IMR-90 (cell line): Measurements from ENCODE around the gene OR8B3. TPM values are rescaled to one million over a fixed set of nuclear protein-coding genes. Genes with fewer than 3 reads are reported as not detected.

Experiments used
- ATAC-seq: fragments of 200-7000 bp; cut with Tn5 transposase; 2 replicates; pipeline ENCODE4 v1.9.1; 2020; ENCODE audit warnings: low read depth, mild to moderate bottlenecking, moderate library complexity
- BruUV-seq: library from RNA; stranded (reverse); fragments of 400-500 nt; replicated peaks from 2 replicates; lab custom pipeline; 2021; lab: Mats Ljungman, UMichigan
- CTCF ChIA-PET: fragments of 300-600 bp; formaldehyde crosslinking; extraction: SDS; loops from one replicate; lab custom pipeline; 2021; ENCODE audit warnings: antibody characterized with exemption; lab: Yijun Ruan, JAX
- POLR2A ChIA-PET: fragments of 300-600 bp; sonication (Branson Sonifier 250); formaldehyde crosslinking; loops from one replicate; lab custom pipeline; 2022; ENCODE audit warnings: antibody characterized with exemption; ENCODE audit not compliant: unreplicated experiment; lab: Charles Lee
- DNase-seq: peaks from one replicate; pipeline ENCODE4 v3.0.0; 2013
- H2AFZ ChIP-seq: replicated peaks from 2 replicates; pipeline ENCODE3; 2013; ENCODE audit warnings: low read length, mild to moderate bottlenecking; ENCODE audit not compliant: poor library complexity
- H2AK5ac ChIP-seq: 2 replicates; pipeline ENCODE4 v1.6.1; 2013; ENCODE audit warnings: low read depth, low read length, inconsistent platforms
- H2AK9ac ChIP-seq: replicated peaks from 2 replicates; pipeline ENCODE3; 2013; ENCODE audit warnings: mild to moderate bottlenecking, low read depth, low read length, moderate library complexity; ENCODE audit not compliant: poor library complexity
- H2BK120ac ChIP-seq: 2 replicates; pipeline ENCODE4 v1.6.1; 2013; ENCODE audit warnings: low read depth, low read length, inconsistent platforms
- H2BK15ac ChIP-seq: 3 replicates; pipeline ENCODE4 v1.6.1; 2013; ENCODE audit warnings: low read depth, low read length, inconsistent platforms
- H2BK20ac ChIP-seq: 2 replicates; pipeline ENCODE4 v1.6.1; 2013; ENCODE audit warnings: low read depth, mild to moderate bottlenecking, inconsistent platforms, low read length, moderate library complexity
- H2BK5ac ChIP-seq: 2 replicates; pipeline ENCODE4 v1.6.1; 2013; ENCODE audit warnings: mild to moderate bottlenecking, low read depth, low read length, inconsistent platforms; ENCODE audit not compliant: poor library complexity, severe bottlenecking
- H3K14ac ChIP-seq: replicated peaks from 2 replicates; pipeline ENCODE4 v1.6.1; 2013; ENCODE audit warnings: low read depth, low read length, inconsistent platforms
- H3K18ac ChIP-seq: 2 replicates; pipeline ENCODE4 v1.6.1; 2013; ENCODE audit warnings: low read depth, low read length, control low read depth
- H3K23ac ChIP-seq: 2 replicates; pipeline ENCODE4 v1.6.1; 2013; ENCODE audit warnings: low read depth, low read length, inconsistent platforms
- H3K27ac ChIP-seq: 2 replicates; pipeline ENCODE4 v1.5.1; 2013; ENCODE audit warnings: mild to moderate bottlenecking, control low read depth, low read length; ENCODE audit not compliant: insufficient read depth
- H3K27me3 ChIP-seq: 2 replicates; pipeline ENCODE4 v1.6.1; 2013; ENCODE audit warnings: low read length; ENCODE audit not compliant: control insufficient read depth, insufficient read depth
- H3K36me3 ChIP-seq: 2 replicates; pipeline ENCODE4 v1.6.1; 2013; ENCODE audit warnings: low read length, mixed read lengths; ENCODE audit not compliant: control insufficient read depth, insufficient read depth
- H3K4ac ChIP-seq: 2 replicates; pipeline ENCODE4 v1.6.1; 2013; ENCODE audit warnings: low read depth, low read length, inconsistent platforms
- H3K4me1 ChIP-seq: 2 replicates; pipeline ENCODE4 v1.6.1; 2013; ENCODE audit warnings: low read length, mixed read lengths; ENCODE audit not compliant: control insufficient read depth, insufficient read depth
- H3K4me2 ChIP-seq: 2 replicates; pipeline ENCODE4 v1.6.1; 2013; ENCODE audit warnings: low read depth, mild to moderate bottlenecking, control low read depth, low read length, moderate library complexity
- H3K4me3 ChIP-seq: 2 replicates; pipeline ENCODE4 v1.5.1; 2013; ENCODE audit warnings: low read depth, mild to moderate bottlenecking, control low read depth, low read length, moderate library complexity; ENCODE audit not compliant: insufficient read depth
- H3K56ac ChIP-seq: 2 replicates; pipeline ENCODE4 v1.6.1; 2013; ENCODE audit warnings: low read length, inconsistent platforms; ENCODE audit not compliant: insufficient read depth; ENCODE audit errors: extremely low read depth
- H3K79me1 ChIP-seq, 2 experiments: 2 replicates each; pipeline ENCODE4 v1.6.1; 2013; ENCODE audit warnings: low read length in 2 of 2, inconsistent platforms in 1 of 2, low read depth in 1 of 2
- H3K9ac ChIP-seq: 2 replicates; pipeline ENCODE4 v1.6.1; 2013; ENCODE audit warnings: low read depth, low read length, control low read depth
- H3K9me1 ChIP-seq: 2 replicates; pipeline ENCODE4 v1.6.1; 2013; ENCODE audit warnings: low read length, inconsistent platforms; ENCODE audit not compliant: insufficient read depth
- H3K9me3 ChIP-seq: 2 replicates; pipeline ENCODE4 v1.6.1; 2013; ENCODE audit warnings: low read length; ENCODE audit not compliant: control insufficient read depth, insufficient read depth
- H4K20me1 ChIP-seq: 2 replicates; pipeline ENCODE4 v1.6.1; 2013; ENCODE audit warnings: low read length, inconsistent platforms; ENCODE audit not compliant: insufficient read depth
- H4K5ac ChIP-seq: 2 replicates; pipeline ENCODE4 v1.6.1; 2013; ENCODE audit warnings: mild to moderate bottlenecking, low read depth, low read length, control low read depth
- H4K8ac ChIP-seq, 2 experiments: 2 replicates each; pipeline ENCODE4 v1.6.1; 2013; ENCODE audit warnings: low read depth in 2 of 2, low read length in 2 of 2, control low read depth in 1 of 2, inconsistent platforms in 1 of 2
- H4K91ac ChIP-seq: 2 replicates; pipeline ENCODE4 v1.6.1; 2013; ENCODE audit warnings: low read depth, low read length, inconsistent platforms; ENCODE audit not compliant: insufficient read depth
- BHLHE40 ChIP-seq: fragments of 150-350 bp; IDR thresholded peaks from 2 replicates; pipeline ENCODE4 v1.6.1; 2016; ENCODE audit warnings: mild to moderate bottlenecking, low read depth, low read length
- CEBPB ChIP-seq: IDR thresholded peaks from 2 replicates; pipeline ENCODE4 v1.6.1; 2012; ENCODE audit warnings: low read depth, low read length, improper control_type of control experiment
- CHD1 ChIP-seq: IDR thresholded peaks from 2 replicates; pipeline ENCODE4 v1.6.1; 2012; ENCODE audit warnings: low read depth, low read length, improper control_type of control experiment
- FOS ChIP-seq: fragments of 150-350 bp; IDR thresholded peaks from 2 replicates; pipeline ENCODE4 v1.6.1; 2016; ENCODE audit warnings: low read depth, low read length
- MAFK ChIP-seq: IDR thresholded peaks from 2 replicates; pipeline ENCODE4 v1.6.1; 2012; ENCODE audit warnings: low read depth, low read length, improper control_type of control experiment
- MXI1 ChIP-seq: IDR thresholded peaks from 2 replicates; pipeline ENCODE4 v1.6.1; 2012; ENCODE audit warnings: low read depth, mild to moderate bottlenecking, low read length, moderate library complexity, borderline replicate concordance
- NFE2L2 ChIP-seq: fragments of 150-350 bp; IDR thresholded peaks from 2 replicates; pipeline ENCODE4 v1.6.1; 2016; ENCODE audit warnings: low read depth, mild to moderate bottlenecking, low read length
- POLR2A ChIP-seq: IDR thresholded peaks from 2 replicates; pipeline ENCODE4 v1.6.1; 2012; ENCODE audit warnings: mild to moderate bottlenecking, low read depth, low read length
- RCOR1 ChIP-seq: IDR thresholded peaks from 2 replicates; pipeline ENCODE4 v1.6.1; 2012; ENCODE audit warnings: mild to moderate bottlenecking, low read length, improper control_type of control experiment; ENCODE audit not compliant: insufficient replicate concordance
- RFX5 ChIP-seq: IDR thresholded peaks from 2 replicates; pipeline ENCODE4 v1.8.0; 2012; ENCODE audit warnings: low read depth, mild to moderate bottlenecking, low read length, moderate library complexity
- SMC3 ChIP-seq: fragments of 150-350 bp; IDR thresholded peaks from 2 replicates; pipeline ENCODE4 v1.6.1; 2016; ENCODE audit warnings: low read depth, mild to moderate bottlenecking, antibody characterized with exemption, low read length, moderate library complexity
- WGBS, 2 experiments: methylation state at CpG; one replicate each; pipeline versions ENCODE4 v1.1.5 to v1.1.7; 2013; ENCODE audit warnings: missing lambda C conversion rate in 2 of 2; ENCODE audit not compliant: insufficient read length in 1 of 2; ENCODE audit errors: extremely low coverage in 2 of 2; 5-methylcytosine and 5-hydroxymethylcytosine counted together
- dilution Hi-C: fragments of 300-500 bp; cut with HindIII; formaldehyde crosslinking; loops from one replicate; pipeline ENCODE4 v1.14.3; 2018; ENCODE audit warnings: low sequenced_read_pairs; ENCODE audit not compliant: unreplicated experiment
- in situ Hi-C: fragments of 300-500 bp; cut with MboI; formaldehyde crosslinking; loops from 3 replicates; pipeline ENCODE4 v1.14.3; 2019; ENCODE audit warnings: low sequenced_read_pairs, inconsistent platforms, mixed read lengths
- intact Hi-C: fragments of 100-400 bp; cut with micrococcal nuclease; formaldehyde crosslinking; loops from 2 replicates; pipeline ENCODE4 v1.10.0; 2022
- polyA plus RNA-seq, 3 experiments: library from polyadenylated mRNA; depleted of rRNA; stranded (reverse); fragments of >200 nt; gene quantifications; 2 replicates each; pipeline ENCODE4 v1.2.3, GENCODE V29; 2012; ENCODE audit warnings: low replicate concordance in 1 of 3
- total RNA-seq: library from RNA; depleted of rRNA; stranded (reverse); fragments of >200 nt; gene quantifications from 2 replicates; pipeline ENCODE4 v1.2.3, GENCODE V29; 2012
- TF ChIP-seq, protein P1 (sequence below): fragments of 150-350 bp; IDR thresholded peaks from 2 replicates; pipeline ENCODE4 v1.6.1; 2017; ENCODE audit warnings: mild to moderate bottlenecking, antibody characterized with exemption, low read length, low read depth
- TF ChIP-seq, protein P2 (sequence below): fragments of 150-350 bp; IDR thresholded peaks from 2 replicates; pipeline ENCODE4 v1.6.1; 2016; ENCODE audit warnings: low read depth, mild to moderate bottlenecking, low read length, moderate library complexity, borderline replicate concordance
- TF ChIP-seq, protein P3 (sequence below): conservative IDR thresholded peaks from 2 replicates; pipeline ENCODE4 v1.5.1; 2012; ENCODE audit warnings: mild to moderate bottlenecking, low read depth, low read length, improper control_type of control experiment

Gene OR8B3
- total and polyA plus RNA-seq, 2 of the 4 experiments (the other 2 are of a cell fraction), result not detected

DNA sequence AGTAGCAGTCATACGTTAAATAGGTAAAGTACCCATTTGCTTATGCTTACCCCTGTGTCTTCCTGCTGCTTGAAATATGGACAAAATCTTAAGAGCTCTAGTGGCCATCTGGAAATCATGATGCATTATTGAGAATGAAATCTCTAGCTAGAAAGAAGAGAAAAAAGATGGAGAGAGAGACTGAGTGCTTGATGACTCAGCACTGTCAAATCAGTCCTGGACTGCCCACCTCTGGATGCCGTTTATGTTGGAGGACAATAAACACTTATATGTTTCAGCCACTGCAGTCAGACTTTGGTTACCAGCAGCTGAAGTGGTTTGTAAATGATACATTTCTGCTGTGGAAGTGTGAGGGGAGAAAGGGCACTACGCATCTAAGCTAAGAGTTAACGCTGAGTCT is 22.2 kb upstream of the OR8B3 start:
- ATAC-seq (no peak), DNase-seq (no peak)
- no peak overlapping the region for H4K5ac ChIP-seq
- no peak overlapping the region for H3K56ac ChIP-seq
- TF ChIP-seq, protein P1, sequence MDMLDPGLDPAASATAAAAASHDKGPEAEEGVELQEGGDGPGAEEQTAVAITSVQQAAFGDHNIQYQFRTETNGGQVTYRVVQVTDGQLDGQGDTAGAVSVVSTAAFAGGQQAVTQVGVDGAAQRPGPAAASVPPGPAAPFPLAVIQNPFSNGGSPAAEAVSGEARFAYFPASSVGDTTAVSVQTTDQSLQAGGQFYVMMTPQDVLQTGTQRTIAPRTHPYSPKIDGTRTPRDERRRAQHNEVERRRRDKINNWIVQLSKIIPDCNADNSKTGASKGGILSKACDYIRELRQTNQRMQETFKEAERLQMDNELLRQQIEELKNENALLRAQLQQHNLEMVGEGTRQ, result no peak
- TF ChIP-seq POLR2A (no peak), FOS (no peak), RFX5 (no peak), RCOR1 (no peak), MAFK (no peak), MXI1 (no peak), NFE2L2 (no peak), BHLHE40 (no peak), SMC3 (no peak), CHD1 (no peak), CEBPB (no peak)
- TF ChIP-seq, protein P2, sequence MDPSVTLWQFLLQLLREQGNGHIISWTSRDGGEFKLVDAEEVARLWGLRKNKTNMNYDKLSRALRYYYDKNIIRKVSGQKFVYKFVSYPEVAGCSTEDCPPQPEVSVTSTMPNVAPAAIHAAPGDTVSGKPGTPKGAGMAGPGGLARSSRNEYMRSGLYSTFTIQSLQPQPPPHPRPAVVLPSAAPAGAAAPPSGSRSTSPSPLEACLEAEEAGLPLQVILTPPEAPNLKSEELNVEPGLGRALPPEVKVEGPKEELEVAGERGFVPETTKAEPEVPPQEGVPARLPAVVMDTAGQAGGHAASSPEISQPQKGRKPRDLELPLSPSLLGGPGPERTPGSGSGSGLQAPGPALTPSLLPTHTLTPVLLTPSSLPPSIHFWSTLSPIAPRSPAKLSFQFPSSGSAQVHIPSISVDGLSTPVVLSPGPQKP, result no peak
- TF ChIP-seq, protein P3, sequence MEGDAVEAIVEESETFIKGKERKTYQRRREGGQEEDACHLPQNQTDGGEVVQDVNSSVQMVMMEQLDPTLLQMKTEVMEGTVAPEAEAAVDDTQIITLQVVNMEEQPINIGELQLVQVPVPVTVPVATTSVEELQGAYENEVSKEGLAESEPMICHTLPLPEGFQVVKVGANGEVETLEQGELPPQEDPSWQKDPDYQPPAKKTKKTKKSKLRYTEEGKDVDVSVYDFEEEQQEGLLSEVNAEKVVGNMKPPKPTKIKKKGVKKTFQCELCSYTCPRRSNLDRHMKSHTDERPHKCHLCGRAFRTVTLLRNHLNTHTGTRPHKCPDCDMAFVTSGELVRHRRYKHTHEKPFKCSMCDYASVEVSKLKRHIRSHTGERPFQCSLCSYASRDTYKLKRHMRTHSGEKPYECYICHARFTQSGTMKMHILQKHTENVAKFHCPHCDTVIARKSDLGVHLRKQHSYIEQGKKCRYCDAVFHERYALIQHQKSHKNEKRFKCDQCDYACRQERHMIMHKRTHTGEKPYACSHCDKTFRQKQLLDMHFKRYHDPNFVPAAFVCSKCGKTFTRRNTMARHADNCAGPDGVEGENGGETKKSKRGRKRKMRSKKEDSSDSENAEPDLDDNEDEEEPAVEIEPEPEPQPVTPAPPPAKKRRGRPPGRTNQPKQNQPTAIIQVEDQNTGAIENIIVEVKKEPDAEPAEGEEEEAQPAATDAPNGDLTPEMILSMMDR, result no peak
- ChIA-PET POLR2A (no interaction called here), CTCF (no interaction called here)
- H4K91ac ChIP-seq, result no peak overlapping the region
- in situ Hi-C loops (loop anchor here (25.0 kb wide), 1 partner anchor 391 kb away; the partner anchor contains the start of gene MSANTD2), intact Hi-C loops (no loop called here), dilution Hi-C loops (no loop called here)
- H3K4me2 ChIP-seq, result no peak overlapping the region
- no peak overlapping the region for H2BK20ac ChIP-seq
- H4K20me1 ChIP-seq, result no peaks in the 10 kb centered on the region
- no peak overlapping the region for H4K8ac ChIP-seq
- H2AK9ac ChIP-seq, result no peak overlapping the region
- H3K27me3 ChIP-seq, result peaks cover 6% of the 10 kb centered on the region
- H3K79me1 ChIP-seq, result no peaks in the 10 kb centered on the region
- H3K9ac ChIP-seq, result no peak overlapping the region
- no peak overlapping the region for H2BK15ac ChIP-seq
- H2AFZ ChIP-seq, result no peak overlapping the region
- WGBS, 2 experiments, result no CpG with 5 or more reads among the region's 4 CpGs
- no peaks in the 10 kb centered on the region for H3K9me3 ChIP-seq
- no peak overlapping the region for H3K4ac ChIP-seq
- H3K14ac ChIP-seq, result no peak overlapping the region
- H3K18ac ChIP-seq, result no peak overlapping the region
- no peak overlapping the region for H3K23ac ChIP-seq
- no peaks in the 10 kb centered on the region for H3K4me1 ChIP-seq
- no TSS peak for BruUV-seq
- no peaks in the 10 kb centered on the region for H3K36me3 ChIP-seq
- H2BK5ac ChIP-seq, result no peak overlapping the region
- H2AK5ac ChIP-seq, result no peak overlapping the region
- no peak overlapping the region for H2BK120ac ChIP-seq
- H3K4me3 ChIP-seq, result no peak overlapping the region
- no peak overlapping the region for H3K27ac ChIP-seq
- H3K9me1 ChIP-seq, result no peaks in the 10 kb centered on the region
